H4 (cell line): ENCODE measurements around the gene ITGAE. TPM values are rescaled to one million over a fixed set of nuclear protein-coding genes. Genes with fewer than 3 reads are reported as not detected.
A peak's percentile ranks its signal among the peaks of the same experiment; 100 is the strongest.

ENCODE experiments used
- DNase-seq: peaks from one replicate; pipeline ENCODE4 v3.0.0-alpha.2; 2015; ENCODE audit warnings: low spot score
- total RNA-seq: library from RNA; depleted of rRNA; stranded (reverse); fragments of >200 nt; shearing (Covaris generic); gene quantifications from 2 replicates; pipeline ENCODE4 v1.2.3, GENCODE V29; 2014; rRNA removed

ITGAE gene
- total RNA-seq, 1 experiment from 2014 or later: 43.0 TPM

GRCh38 chr17:3667366-3668278 is 133.4 kb downstream of the ITGAE start:
- peak; percentile 74 for DNase-seq

- no peak for DNase-seq
These were observed 134.5 kb downstream of the ITGAE start for GRCh38 chr17:3666516-3666915.

- DNase-seq: no peak
These were observed 135.2 kb downstream of the ITGAE start for GRCh38 chr17:3665834-3666233.

Other genes starting within 250 kb of the ITGAE start
- not detected in 2 replicates for gene TRPV3, start 243.4 kb downstream of the ITGAE start, total RNA-seq
- 1.2 and 1.7 TPM in 2 replicates for gene TRPV1, start 191.8 kb downstream of the ITGAE start, total RNA-seq
- 4.9 and 6.1 TPM in 2 replicates for gene SHPK, start 164.9 kb downstream of the ITGAE start, total RNA-seq
- 12.6 and 22.6 TPM in 2 replicates for gene CTNS, start 164.4 kb downstream of the ITGAE start, total RNA-seq
- 77.8 and 86.8 TPM in 2 replicates for gene TAX1BP3, start 132.6 kb downstream of the ITGAE start, total RNA-seq
- 15.9 and 26.6 TPM in 2 replicates for gene EMC6, start 132.4 kb downstream of the ITGAE start, total RNA-seq
- not detected in 2 replicates for gene P2RX5, start 105.0 kb downstream of the ITGAE start, total RNA-seq
- 8.5 and 9.4 TPM in 2 replicates for gene HASPIN, start 77.3 kb downstream of the ITGAE start, total RNA-seq
- 4.4 and 6.9 TPM in 2 replicates for gene NCBP3, start 45.1 kb upstream of the ITGAE start, total RNA-seq
- 2.7 and 3.5 TPM in 2 replicates for gene CAMKK1, start 91.9 kb upstream of the ITGAE start, total RNA-seq
- gene P2RX1, start 115.3 kb upstream of the ITGAE start, total RNA-seq: not detected in 2 replicates
- gene ATP2A3, start 163.2 kb upstream of the ITGAE start, total RNA-seq: 0.04 TPM in 1 of 2 replicates, not detected in the other